HG02623 (cell line): ENCODE results near the gene PIN4.
"Not testable (repeated sequence)": the region's sequence is repeated elsewhere in the genome, so short reads cannot be mapped to it uniquely, and the experiment has no call there.

Experiments
- ATAC-seq: cut with Tn5 transposase; IDR thresholded peaks from one replicate; pipeline ENCODE4 v1.9.1; 2021; ENCODE audit warnings: moderate library complexity; ENCODE audit not compliant: unreplicated experiment

PIN4 gene

GRCh38 chrX:72181178-72182125 lies at the start of gene PIN4:
TSS of gene PIN4 (plus strand) at chrX:72181757. CDS start at chrX:72181786, 29 bp downstream.
- ATAC-seq = peak; percentile 92

GRCh38 chrX:72132456-72132855 lies 49.1 kb upstream of the PIN4 start:
- ATAC-seq = no peak

GRCh38 chrX:72133851-72134546 lies 47.6 kb upstream of the PIN4 start:
- ATAC-seq = no peak

GRCh38 chrX:72137846-72138495 lies 43.6 kb upstream of the PIN4 start:
- no peak for ATAC-seq

GRCh38 chrX:72139538-72139937 lies 42.0 kb upstream of the PIN4 start:
- ATAC-seq = no peak

GRCh38 chrX:72141372-72142004 lies 40.1 kb upstream of the PIN4 start:
- peak; percentile 50 for ATAC-seq

GRCh38 chrX:72142094-72142793 lies 39.3 kb upstream of the PIN4 start:
- no peak for ATAC-seq

GRCh38 chrX:72142794-72143608 lies 38.6 kb upstream of the PIN4 start:
- ATAC-seq = no peak

- no peak for ATAC-seq
Observed at GRCh38 chrX:72143609-72143907, 38.0 kb upstream of the PIN4 start.

GRCh38 chrX:72145181-72145580 lies 36.4 kb upstream of the PIN4 start:
- ATAC-seq = no peak

- ATAC-seq = no peak
Observed at GRCh38 chrX:72146527-72146926, 35.0 kb upstream of the PIN4 start.

GRCh38 chrX:72158773-72159172 lies 22.8 kb upstream of the PIN4 start:
- ATAC-seq = no peak

- no peak for ATAC-seq
Observed at GRCh38 chrX:72159769-72160168, 21.8 kb upstream of the PIN4 start.

- ATAC-seq = no peak
Observed at GRCh38 chrX:72165551-72165950, 16.0 kb upstream of the PIN4 start.

GRCh38 chrX:72169008-72169728 lies 12.4 kb upstream of the PIN4 start:
- ATAC-seq = no peak

GRCh38 chrX:72176289-72176688 lies 5.3 kb upstream of the PIN4 start:
- ATAC-seq = not testable (repeated sequence)

GRCh38 chrX:72176981-72177380 lies 4.6 kb upstream of the PIN4 start:
- ATAC-seq = no peak

GRCh38 chrX:72180539-72180938 lies 1.0 kb upstream of the PIN4 start:
- ATAC-seq = no peak

- ATAC-seq = no peak
Observed at GRCh38 chrX:72182924-72183323, 1.4 kb downstream of the PIN4 start.
